ENCODE measurements around the gene KRTAP19-2. TPM values are rescaled to one million over a fixed set of nuclear protein-coding genes. Genes with fewer than 3 reads are reported as not detected.

KRTAP19-2 gene
- total RNA-seq, 1 donor from 2014 or later = not detected

Small RNAs within 50 kb of the gene (small RNA-seq; reads per million reads assigned to genes)
- not detected for gene AP000567.1
- not detected for gene KRTAP19-10P
- not detected for gene KRTAP19-11P
- not detected for gene KRTAP19-9P

Other genes with a start within 250 kb of the KRTAP19-2 start
- gene KRTAP24-1, start 204.5 kb downstream of the KRTAP19-2 start, total RNA-seq = not detected
- gene KRTAP25-1, start 197.9 kb downstream of the KRTAP19-2 start, total RNA-seq = not detected
- not detected for gene KRTAP26-1, start 167.1 kb downstream of the KRTAP19-2 start, total RNA-seq
- gene KRTAP27-1, start 149.7 kb downstream of the KRTAP19-2 start, total RNA-seq = not detected
- not detected for gene KRTAP23-1, start 138.8 kb downstream of the KRTAP19-2 start, total RNA-seq
- gene KRTAP13-2, start 115.2 kb downstream of the KRTAP19-2 start, total RNA-seq = not detected
- not detected for gene KRTAP13-1, start 91.4 kb downstream of the KRTAP19-2 start, total RNA-seq
- not detected for gene KRTAP13-3, start 61.5 kb downstream of the KRTAP19-2 start, total RNA-seq
- not detected for gene KRTAP13-4, start 57.2 kb downstream of the KRTAP19-2 start, total RNA-seq
- not detected for gene KRTAP15-1, start 47.2 kb downstream of the KRTAP19-2 start, total RNA-seq
- not detected for gene KRTAP19-1, start 7.1 kb downstream of the KRTAP19-2 start, total RNA-seq
- not detected for gene KRTAP19-3, start 4.6 kb upstream of the KRTAP19-2 start, total RNA-seq
- not detected for gene KRTAP19-4, start 9.7 kb upstream of the KRTAP19-2 start, total RNA-seq
- not detected for gene KRTAP19-5, start 14.7 kb upstream of the KRTAP19-2 start, total RNA-seq
- not detected for gene KRTAP19-6, start 54.4 kb upstream of the KRTAP19-2 start, total RNA-seq
- gene KRTAP19-7, start 73.9 kb upstream of the KRTAP19-2 start, total RNA-seq = not detected
- gene KRTAP22-2, start 103.0 kb upstream of the KRTAP19-2 start, total RNA-seq = not detected
- not detected for gene KRTAP6-3, start 105.0 kb upstream of the KRTAP19-2 start, total RNA-seq
- not detected for gene KRTAP6-2, start 111.5 kb upstream of the KRTAP19-2 start, total RNA-seq
- gene KRTAP22-1, start 113.7 kb upstream of the KRTAP19-2 start, total RNA-seq = not detected
- gene KRTAP6-1, start 126.5 kb upstream of the KRTAP19-2 start, total RNA-seq = not detected
- not detected for gene KRTAP20-1, start 129.0 kb upstream of the KRTAP19-2 start, total RNA-seq
- not detected for gene KRTAP20-4, start 133.2 kb upstream of the KRTAP19-2 start, total RNA-seq
- gene KRTAP20-2, start 147.8 kb upstream of the KRTAP19-2 start, total RNA-seq = not detected
- gene KRTAP20-3, start 155.4 kb upstream of the KRTAP19-2 start, total RNA-seq = not detected
- gene KRTAP21-3, start 231.3 kb upstream of the KRTAP19-2 start, total RNA-seq = not detected

Measured in skeletal muscle tissue (tissue), 2 donors.